Activated CD4-positive, alpha-beta T cell treated with anti-CD3 and anti-CD28 coated beads, Interleukin-2, Interleukin-4, amounts not matched to agents 100 ng/mL and 50 ng/mL, durations not matched to agents 16 hours and 8 hours (primary cell): ENCODE results near the gene HDAC8.
"Not testable (repeated sequence)": the region's sequence is repeated elsewhere in the genome, so short reads cannot be mapped to it uniquely, and the experiment has no call there.

ENCODE experiments used
- DNase-seq: peaks from one replicate; pipeline ENCODE4 v3.0.0-alpha.2; 2020; ENCODE audit warnings: low spot score

Gene HDAC8

GRCh38 chrX:72532366-72532765 lies 40.3 kb downstream of the HDAC8 start:
- DNase-seq: no peak

GRCh38 chrX:72526534-72527508 lies 45.8 kb downstream of the HDAC8 start:
- DNase-seq: peak; percentile 2

GRCh38 chrX:72498782-72499181 lies 73.9 kb downstream of the HDAC8 start:
- DNase-seq: no peak

GRCh38 chrX:72495046-72495445 lies 77.6 kb downstream of the HDAC8 start:
- no peak for DNase-seq

GRCh38 chrX:72492499-72492898 lies 80.1 kb downstream of the HDAC8 start:
- DNase-seq: no peak

- not testable (repeated sequence) for DNase-seq
Measured at GRCh38 chrX:72490221-72490620, 82.4 kb downstream of the HDAC8 start.

- DNase-seq: no peak
Measured at GRCh38 chrX:72487661-72488060, 85.0 kb downstream of the HDAC8 start.

GRCh38 chrX:72479324-72480274 lies 93.0 kb downstream of the HDAC8 start:
- DNase-seq: no peak

- no peak for DNase-seq
Measured at GRCh38 chrX:72478853-72479252, 93.8 kb downstream of the HDAC8 start.

GRCh38 chrX:72478351-72478750 lies 94.3 kb downstream of the HDAC8 start:
- DNase-seq: no peak

GRCh38 chrX:72477781-72478181 lies 94.9 kb downstream of the HDAC8 start:
- no peak for DNase-seq

- DNase-seq: no peak
Measured at GRCh38 chrX:72477376-72477775, 95.3 kb downstream of the HDAC8 start.

- no peak for DNase-seq
Measured at GRCh38 chrX:72475952-72476668, 96.5 kb downstream of the HDAC8 start.

GRCh38 chrX:72475338-72475737 lies 97.3 kb downstream of the HDAC8 start:
- no peak for DNase-seq

GRCh38 chrX:72470532-72471223 lies 102.0 kb downstream of the HDAC8 start:
- DNase-seq: no peak

GRCh38 chrX:72470117-72470516 lies 102.5 kb downstream of the HDAC8 start:
- no peak for DNase-seq

GRCh38 chrX:72468607-72469006 lies 104.0 kb downstream of the HDAC8 start:
- DNase-seq: no peak

GRCh38 chrX:72467135-72467534 lies 105.5 kb downstream of the HDAC8 start:
- DNase-seq: no peak

- DNase-seq: no peak
Measured at GRCh38 chrX:72466493-72466892, 106.2 kb downstream of the HDAC8 start.

- DNase-seq: no peak
Measured at GRCh38 chrX:72465889-72466288, 106.8 kb downstream of the HDAC8 start.

GRCh38 chrX:72461766-72462165 lies 110.9 kb downstream of the HDAC8 start:
- DNase-seq: no peak
